Endothelial cell of umbilical vein (primary cell): ENCODE measurements around the gene PNPLA7. TPM values are rescaled to one million over a fixed set of nuclear protein-coding genes. Genes with fewer than 3 reads are reported as not detected.

Source experiments
- BruUV-seq: library from RNA; stranded (reverse); fragments of 400-500 nt; replicated peaks from 2 replicates; lab custom pipeline; 2021; lab: Mats Ljungman, UMichigan
- CTCF ChIA-PET: fragments of 300-600, 350-600 bp; sonication (Branson Sonifier 250); formaldehyde crosslinking; loops from one replicate; lab custom pipeline; 2021; ENCODE audit warnings: antibody characterized with exemption, inconsistent platforms; lab: Charles Lee
- POLR2A ChIA-PET: fragments of 300-600, 350-600 bp; sonication (Branson Sonifier 250); formaldehyde crosslinking; loops from one replicate; lab custom pipeline; 2021; ENCODE audit warnings: antibody characterized with exemption, inconsistent platforms; lab: Charles Lee
- DNase-seq: peaks from one replicate; pipeline ENCODE4 v3.0.0-alpha.2; 2011; ENCODE audit warnings: low read depth, low spot score
- FAIRE-seq: peaks from 2 replicates; lab custom pipeline; 2011; peaks lifted over from hg19 to GRCh38; lab: Jason Lieb, UNC
- H2AFZ ChIP-seq: 2 replicates; pipeline ENCODE4 v1.6.0; 2012; ENCODE audit warnings: low read depth, low read length, control low read depth, inconsistent platforms
- H3K27ac ChIP-seq: 2 replicates; pipeline ENCODE4 v1.5.1; 2011; ENCODE audit warnings: low read depth, mild to moderate bottlenecking, control low read depth, low read length, moderate library complexity; ENCODE audit not compliant: insufficient read depth
- H3K27me3 ChIP-seq, 2 experiments: 2 replicates each; pipeline versions ENCODE4 v1.6.0 to v1.6.1; 2011; ENCODE audit warnings: low read length in 2 of 2, mixed read lengths in 1 of 2; ENCODE audit not compliant: control insufficient read depth in 2 of 2, insufficient read depth in 2 of 2
- H3K36me3 ChIP-seq, 2 experiments: 2 replicates in 1 of 2; 3 replicates in 1 of 2; pipeline ENCODE4 v1.5.1; 2011; ENCODE audit warnings: low read length in 2 of 2, mild to moderate bottlenecking in 1 of 2, moderate library complexity in 1 of 2; ENCODE audit not compliant: control insufficient read depth in 2 of 2, insufficient read depth in 2 of 2; ENCODE audit errors: extremely low read depth in 1 of 2
- H3K4me1 ChIP-seq: 3 replicates; pipeline ENCODE4 v1.5.1; 2011; ENCODE audit warnings: mild to moderate bottlenecking, low read length; ENCODE audit not compliant: control insufficient read depth, insufficient read depth; ENCODE audit errors: extremely low read depth
- H3K4me2 ChIP-seq: 2 replicates; pipeline ENCODE4 v1.6.1; 2011; ENCODE audit warnings: low read length, control low read depth, mixed read lengths; ENCODE audit not compliant: insufficient read depth
- H3K4me3 ChIP-seq, 3 experiments: fragments of 200-600 bp in 1 of 3; sonication (generic), shearing (Covaris generic) in 1 of 3; replicated peaks in 1 of 3; 2 replicates each; pipeline ENCODE4 v1.5.1; 2011 to 2016; ENCODE audit warnings: control low read depth in 3 of 3, low read length in 3 of 3, mild to moderate bottlenecking in 2 of 3, inconsistent platforms in 1 of 3, low read depth in 1 of 3, moderate library complexity in 1 of 3; ENCODE audit not compliant: insufficient read depth in 1 of 3
- H3K79me2 ChIP-seq: 2 replicates; pipeline ENCODE4 v1.6.0; 2012; ENCODE audit warnings: low read length, inconsistent platforms; ENCODE audit not compliant: control insufficient read depth, insufficient read depth
- H3K9ac ChIP-seq: replicated peaks from 2 replicates; pipeline ENCODE3; 2011; ENCODE audit warnings: low read length, control low read depth; ENCODE audit not compliant: insufficient read depth; ENCODE audit errors: extremely low read depth
- H3K9me1 ChIP-seq: replicated peaks from 3 replicates; pipeline ENCODE4 v1.6.0; 2011; ENCODE audit warnings: mild to moderate bottlenecking, low read length; ENCODE audit not compliant: control insufficient read depth, insufficient read depth; ENCODE audit errors: extremely low read depth
- H3K9me3 ChIP-seq: replicated peaks from 2 replicates; pipeline ENCODE4 v1.5.1; 2012; ENCODE audit warnings: low read length, inconsistent platforms; ENCODE audit not compliant: control insufficient read depth, insufficient read depth
- H4K20me1 ChIP-seq: replicated peaks from 2 replicates; pipeline ENCODE3; 2011; ENCODE audit warnings: mild to moderate bottlenecking, low read length; ENCODE audit not compliant: control insufficient read depth, insufficient read depth; ENCODE audit errors: extremely low read depth
- CTCF ChIP-seq, 2 donors: IDR thresholded peaks; 1 replicate in 1 of 2; 2 replicates in 1 of 2; pipeline ENCODE4 v1.5.1; 2011; ENCODE audit warnings: low read length in 2 of 2, mild to moderate bottlenecking in 2 of 2, moderate library complexity in 2 of 2, control low read depth in 1 of 2, inconsistent platforms in 1 of 2, low read depth in 1 of 2; ENCODE audit not compliant: insufficient read depth in 1 of 2; ENCODE audit errors: extremely low read depth in 1 of 2
- EZH2 ChIP-seq: IDR thresholded peaks from 2 replicates; pipeline ENCODE4 v1.6.1; 2012; ENCODE audit warnings: borderline replicate concordance, low read depth, mild to moderate bottlenecking, moderate library complexity, low read length, inconsistent platforms; ENCODE audit not compliant: severe bottlenecking
- FOS ChIP-seq: IDR thresholded peaks from 2 replicates; pipeline ENCODE4 v1.6.1; 2011; ENCODE audit warnings: mild to moderate bottlenecking, low read length, moderate library complexity, borderline replicate concordance; ENCODE audit not compliant: insufficient read depth
- GATA2 ChIP-seq: IDR thresholded peaks from 2 replicates; pipeline ENCODE4 v1.7.0; 2011; ENCODE audit warnings: low read depth, mild to moderate bottlenecking, moderate library complexity, mixed read lengths, low read length; ENCODE audit not compliant: insufficient read length, insufficient read depth
- JUN ChIP-seq: IDR thresholded peaks from 2 replicates; pipeline ENCODE4 v1.6.1; 2011; ENCODE audit warnings: borderline replicate concordance, low read depth; ENCODE audit not compliant: insufficient read length, insufficient read depth
- MAX ChIP-seq: IDR thresholded peaks from 2 replicates; pipeline ENCODE4 v1.6.1; 2011; ENCODE audit not compliant: insufficient read depth, insufficient read length
- MYC ChIP-seq: IDR thresholded peaks from one replicate; pipeline ENCODE4 v1.6.1; 2011; ENCODE audit warnings: mild to moderate bottlenecking, low read depth, low read length
- POLR2A ChIP-seq: IDR thresholded peaks from 2 replicates; pipeline ENCODE4 v1.6.1; 2012; ENCODE audit warnings: low read depth, mild to moderate bottlenecking, control low read depth, low read length
- POLR2AphosphoS5 ChIP-seq: IDR thresholded peaks from 2 replicates; pipeline ENCODE4 v1.6.1; 2012; ENCODE audit warnings: low read depth, mild to moderate bottlenecking, control low read depth, low read length, moderate library complexity; ENCODE audit not compliant: insufficient read depth
- dilution Hi-C: fragments of 300-500 bp; cut with MboI; formaldehyde crosslinking; loops from one replicate; pipeline ENCODE4 v1.15.0; 2019; ENCODE audit warnings: low sequenced_read_pairs; ENCODE audit not compliant: extremely low pct_ligation_motif_present
- intact Hi-C: fragments of 100-400 bp; cut with micrococcal nuclease; formaldehyde crosslinking; loops from one replicate; pipeline ENCODE4 v1.10.0; 2022
- polyA plus RNA-seq, 4 experiments: library from polyadenylated mRNA; depleted of rRNA in 3 of 4; stranded (reverse) in 3 of 4; unstranded in 1 of 4; fragments of >200 nt; gene quantifications; 2 replicates each; pipeline versions ENCODE4 v1.2.1 to v1.2.3, GENCODE V29; 2011 to 2012; ENCODE audit warnings: missing spikeins in 1 of 4
- total RNA-seq: library from RNA; stranded (reverse); gene quantifications from 2 replicates; pipeline ENCODE4 v1.2.3, GENCODE V29; 2021

PNPLA7 gene
- total and polyA plus RNA-seq, 2 donors (not counting 3 experiments of a cell fraction or from before 2014, with no cell fraction given) = 1.0 to 1.9 TPM

GRCh38 chr9:137427454-137428310, 122.5 kb downstream of the PNPLA7 start:
- DNase-seq (no peak), FAIRE-seq (no peak)
- Histone ChIP-seq H4K20me1 (no peaks in the 10 kb centered on the region), H3K27ac (no peak overlapping the region), H3K36me3 (no peaks in the 10 kb centered on the region), H3K4me1 (peaks cover 4% of the 10 kb centered on the region), H3K9me3 (no peaks in the 10 kb centered on the region), H3K4me3 (no peak overlapping the region), H3K9me1 (no peaks in the 10 kb centered on the region), H3K4me2 (no peak overlapping the region), H3K9ac (no peak overlapping the region), H3K79me2 (no peaks in the 10 kb centered on the region), H3K27me3 (no peaks in the 10 kb centered on the region), H2AFZ (no peak overlapping the region)
- no TSS peak for BruUV-seq
- dilution Hi-C loops = no loop called here
- intact Hi-C loops = loop anchor here (10.0 kb wide), 1 partner anchor 97 kb away; no protein-coding TSS in a partner anchor
- ChIA-PET POLR2A (no interaction called here), CTCF (no interaction called here)
- TF ChIP-seq POLR2A (no peak), GATA2 (no peak), CTCF (IDR thresholded peaks at IDR 0.05; ENCODE audit: extremely low read depth in 1 of 2, insufficient read depth in 1 of 2, low read depth in 1 of 2, low read length in 2 of 2) (no peak), MYC (no peak), MAX (no peak), FOS (no peak), JUN (no peak), POLR2AphosphoS5 (no peak), EZH2 (no peak)
